ENCODE data around the gene TMEM51.

DNA sequence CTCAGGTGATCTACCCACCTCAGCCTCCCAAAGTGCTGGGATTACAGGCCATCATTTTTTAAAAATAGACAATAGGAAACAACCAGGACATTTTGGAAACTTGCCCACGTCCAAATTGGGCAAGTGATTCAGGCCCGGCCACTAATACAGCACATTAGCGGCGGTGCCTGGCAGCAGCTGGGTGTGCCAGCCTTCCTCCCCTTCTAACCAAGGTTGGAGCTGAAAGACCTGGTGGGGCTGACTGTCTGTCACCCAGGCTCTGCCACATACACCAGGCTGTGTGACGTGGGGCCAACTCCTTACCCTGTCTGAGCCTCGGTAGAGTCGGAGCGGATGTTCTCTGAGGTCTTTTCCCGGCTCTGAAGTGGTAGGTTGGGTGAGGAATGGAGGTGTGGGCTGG, 29.6 kb upstream of the TMEM51 start:
- TF ChIP-seq CTCF (IDR thresholded peaks at IDR 0.05) = no peak
- no peak for TF ChIP-seq POLR2A (IDR thresholded peaks at IDR 0.05)

All from body of pancreas (tissue), 4 donors.